Astrocyte (in vitro differentiated cells and primary cell): ENCODE data around the gene SIK3. TPM values are rescaled to one million over a fixed set of nuclear protein-coding genes. Genes with fewer than 3 reads are reported as not detected.

Source experiments
- DNase-seq: peaks from one replicate; pipeline ENCODE4 v3.0.0-alpha.2; 2010; ENCODE audit warnings: low read depth
- FAIRE-seq: peaks from 2 replicates; lab custom pipeline; 2011; peaks lifted over from hg19 to GRCh38; lab: Jason Lieb, UNC
- H2AFZ ChIP-seq: 2 replicates; pipeline ENCODE4 v1.6.0; 2012; ENCODE audit warnings: low read depth, low read length, inconsistent platforms
- H3K27ac ChIP-seq: 2 replicates; pipeline ENCODE4 v1.5.1; 2011; ENCODE audit warnings: low read depth, low read length, inconsistent platforms
- H3K27me3 ChIP-seq: 2 replicates; pipeline ENCODE4 v1.6.0; 2011; ENCODE audit warnings: low read length, inconsistent platforms; ENCODE audit not compliant: insufficient read depth
- H3K36me3 ChIP-seq: 2 replicates; pipeline ENCODE4 v1.5.1; 2011; ENCODE audit warnings: low read length, inconsistent platforms; ENCODE audit not compliant: insufficient read depth
- H3K4me1 ChIP-seq: 2 replicates; pipeline ENCODE4 v1.5.1; 2011; ENCODE audit warnings: low read length, inconsistent platforms; ENCODE audit not compliant: insufficient read depth
- H3K4me2 ChIP-seq: 2 replicates; pipeline ENCODE4 v1.6.0; 2012; ENCODE audit warnings: low read length, inconsistent platforms
- H3K4me3 ChIP-seq: 2 replicates; pipeline ENCODE4 v1.5.1; 2011; ENCODE audit warnings: low read depth, mild to moderate bottlenecking, low read length, inconsistent platforms; ENCODE audit not compliant: insufficient read depth
- H3K79me2 ChIP-seq: 2 replicates; pipeline ENCODE4 v1.6.0; 2012; ENCODE audit warnings: mild to moderate bottlenecking, low read length, inconsistent platforms; ENCODE audit not compliant: insufficient read depth
- H3K9ac ChIP-seq: 2 replicates; pipeline ENCODE4 v1.6.0; 2012; ENCODE audit warnings: mild to moderate bottlenecking, low read length, inconsistent platforms
- H3K9me3 ChIP-seq: 2 replicates; pipeline ENCODE4 v1.5.1; 2012; ENCODE audit warnings: low read depth, mild to moderate bottlenecking, low read length, inconsistent platforms; ENCODE audit not compliant: insufficient read depth
- H4K20me1 ChIP-seq: 2 replicates; pipeline ENCODE4 v1.6.0; 2012; ENCODE audit warnings: low read length, inconsistent platforms; ENCODE audit not compliant: insufficient read depth
- H3K27ac Mint-ChIP-seq: one replicate; pipeline ENCODE4 v1.8.0; 2021; ENCODE audit warnings: mild to moderate bottlenecking, mixed read lengths; ENCODE audit not compliant: unreplicated experiment
- H3K27me3 Mint-ChIP-seq: one replicate; pipeline ENCODE4 v1.8.0; 2021; ENCODE audit warnings: low read depth, mixed read lengths; ENCODE audit not compliant: unreplicated experiment
- H3K36me3 Mint-ChIP-seq: one replicate; pipeline ENCODE4 v1.8.0; 2021; ENCODE audit warnings: low read depth, mixed read lengths; ENCODE audit not compliant: unreplicated experiment
- H3K4me1 Mint-ChIP-seq: one replicate; pipeline ENCODE4 v1.8.0; 2021; ENCODE audit warnings: low read depth, mixed read lengths; ENCODE audit not compliant: unreplicated experiment
- H3K4me3 Mint-ChIP-seq: one replicate; pipeline ENCODE4 v1.8.0; 2021; ENCODE audit warnings: mild to moderate bottlenecking, moderate library complexity, mixed read lengths; ENCODE audit not compliant: unreplicated experiment
- H3K9me3 Mint-ChIP-seq: one replicate; pipeline ENCODE4 v1.8.0; 2021; ENCODE audit warnings: mild to moderate bottlenecking, mixed read lengths; ENCODE audit not compliant: unreplicated experiment
- CTCF ChIP-seq: IDR thresholded peaks from 2 replicates; pipeline ENCODE4 v1.5.1; 2011; ENCODE audit warnings: low read depth, mild to moderate bottlenecking, inconsistent platforms, low read length, moderate library complexity; ENCODE audit not compliant: insufficient read depth
- EZH2 ChIP-seq: IDR thresholded peaks from 2 replicates; pipeline ENCODE4 v1.6.1; 2012; ENCODE audit warnings: mild to moderate bottlenecking, low read length, inconsistent platforms; ENCODE audit not compliant: insufficient read depth
- total RNA-seq: library from RNA; stranded (reverse); gene quantifications from 2 replicates; pipeline ENCODE4 v1.2.1, GENCODE V29; 2021

The SIK3 gene
- total RNA-seq, 1 donor from 2014 or later, result 34.4 TPM

DNA sequence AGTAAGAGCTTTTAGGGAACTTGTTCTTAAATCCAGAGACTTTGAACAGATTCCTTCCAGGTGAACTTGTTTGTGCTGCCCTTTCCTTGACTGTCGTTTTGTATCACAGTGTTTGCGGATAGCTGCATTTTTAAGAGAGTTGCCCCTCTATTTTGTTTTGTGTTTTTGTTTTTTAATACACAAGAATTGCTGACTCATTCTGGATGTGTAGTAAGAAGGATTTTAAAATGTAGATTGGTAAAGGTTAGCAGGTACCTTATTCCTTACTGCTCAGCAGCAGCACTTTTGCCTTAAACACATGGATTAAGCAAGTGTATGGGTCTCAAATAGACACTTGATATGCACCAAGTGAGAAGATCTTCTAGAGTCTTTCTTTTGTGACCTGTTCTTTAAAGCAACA, 297.6 kb downstream of the SIK3 start:
- TF ChIP-seq EZH2, result no peak
- TF ChIP-seq CTCF, result no peak
- no peaks in the 10 kb centered on the region for H3K4me1 Mint-ChIP-seq

GRCh38 chr11:116798368-116798767, 299.9 kb downstream of the SIK3 start:
- Mint-ChIP-seq H3K36me3 (no peaks in the 10 kb centered on the region), H3K9me3 (no peaks in the 10 kb centered on the region), H3K27ac (no peak overlapping the region), H3K4me3 (no peak overlapping the region), H3K27me3 (no peaks in the 10 kb centered on the region), H3K4me1 (peaks cover 2% of the 10 kb centered on the region)
- no peak overlapping the region for H3K9ac ChIP-seq
- TF ChIP-seq EZH2, result no peak
- no peak for TF ChIP-seq CTCF
- H3K4me3 ChIP-seq, result no peak overlapping the region
- no peaks in the 10 kb centered on the region for H3K36me3 ChIP-seq
- H2AFZ ChIP-seq, result no peak overlapping the region
- DNase-seq (no peak), FAIRE-seq (no peak)
- no peaks in the 10 kb centered on the region for H3K9me3 ChIP-seq
- H3K4me1 ChIP-seq, result peaks cover 3% of the 10 kb centered on the region
- no peak overlapping the region for H3K4me2 ChIP-seq
- H3K27ac ChIP-seq, result no peak overlapping the region
- H4K20me1 ChIP-seq, result no peaks in the 10 kb centered on the region
- no peaks in the 10 kb centered on the region for H3K79me2 ChIP-seq
- peaks cover 6% of the 10 kb centered on the region for H3K27me3 ChIP-seq

More for the DNA sequence above, 297.6 kb downstream of the SIK3 start:
- H3K27me3 ChIP-seq, result peaks cover 11% of the 10 kb centered on the region
- FAIRE-seq, result no peak
- H3K36me3 ChIP-seq, result no peaks in the 10 kb centered on the region
- Mint-ChIP-seq H3K9me3 (no peaks in the 10 kb centered on the region), H3K27ac (no peak overlapping the region), H3K27me3 (peaks cover 3% of the 10 kb centered on the region), H3K4me3 (no peak overlapping the region), H3K36me3 (no peaks in the 10 kb centered on the region)
- no peak overlapping the region for H2AFZ ChIP-seq
- H3K4me3 ChIP-seq, result no peak overlapping the region
- no peaks in the 10 kb centered on the region for H3K9me3 ChIP-seq
- no peaks in the 10 kb centered on the region for H4K20me1 ChIP-seq
- H3K79me2 ChIP-seq, result no peaks in the 10 kb centered on the region
- H3K27ac ChIP-seq, result no peak overlapping the region
- no peak for DNase-seq
- H3K4me1 ChIP-seq, result no peaks in the 10 kb centered on the region
- H3K9ac ChIP-seq, result no peak overlapping the region
- H3K4me2 ChIP-seq, result no peak overlapping the region

GRCh38 chr11:116797816-116798215, 300.4 kb downstream of the SIK3 start:
- H3K27ac Mint-ChIP-seq, result no peak overlapping the region
- H3K27me3 Mint-ChIP-seq, result no peaks in the 10 kb centered on the region
- Histone ChIP-seq H4K20me1 (no peaks in the 10 kb centered on the region), H3K27me3 (peaks cover 6% of the 10 kb centered on the region), H3K79me2 (no peaks in the 10 kb centered on the region), H3K4me1 (peaks cover 5% of the 10 kb centered on the region), H2AFZ (no peak overlapping the region), H3K9me3 (no peaks in the 10 kb centered on the region), H3K36me3 (no peaks in the 10 kb centered on the region), H3K9ac (no peak overlapping the region), H3K27ac (no peak overlapping the region), H3K4me3 (no peak overlapping the region), H3K4me2 (no peak overlapping the region)
- peaks cover 6% of the 10 kb centered on the region for H3K4me1 Mint-ChIP-seq
- H3K9me3 Mint-ChIP-seq, result no peaks in the 10 kb centered on the region
- H3K36me3 Mint-ChIP-seq, result no peaks in the 10 kb centered on the region
- DNase-seq, result no peak
- no peak overlapping the region for H3K4me3 Mint-ChIP-seq
- TF ChIP-seq CTCF, result no peak
- no peak for TF ChIP-seq EZH2
- no peak for FAIRE-seq
